ENCODE results near the gene UGT2B15. TPM values are rescaled to one million over a fixed set of nuclear protein-coding genes. Genes with fewer than 3 reads are reported as not detected.

Gene UGT2B15
- polyA plus RNA-seq, 1 donor (not counting 4 experiments of a cell fraction or from before 2014, with no cell fraction given) = not detected

GRCh38 chr4:68714400-68714799 is 43.9 kb upstream of the UGT2B15 start:
- Histone ChIP-seq H3K27me3 (ENCODE audit: control insufficient read depth, extremely low read depth, insufficient read depth, low read length) (no peaks in the 10 kb centered on the region), H2AFZ (ENCODE audit: control insufficient read depth, low read length) (no peak overlapping the region), H3K9me3 (ENCODE audit: control insufficient read depth, low read depth, low read length) (no peaks in the 10 kb centered on the region), H3K9me1 (ENCODE audit: control insufficient read depth, extremely low read depth, insufficient read depth, low read length) (no peaks in the 10 kb centered on the region), H3K4me1 (ENCODE audit: control insufficient read depth, extremely low read depth, insufficient read depth, low read length) (no peaks in the 10 kb centered on the region), H3K9ac (ENCODE audit: control insufficient read depth, extremely low read depth, insufficient read depth, low read length) (no peak overlapping the region), H3K36me3 (ENCODE audit: control insufficient read depth in 2 of 2, extremely low read depth in 1 of 2, insufficient read depth in 2 of 2, low read length in 2 of 2) (no peaks in the 10 kb centered on the region), H3K4me3 (ENCODE audit: control insufficient read depth in 2 of 3, extremely low read depth in 1 of 3, insufficient read depth in 2 of 3, low read depth in 1 of 3, low read length in 3 of 3) (no peak overlapping the region), H3K4me2 (ENCODE audit: control insufficient read depth, extremely low read depth, insufficient read depth, low read depth, low read length) (no peak overlapping the region), H3K79me2 (ENCODE audit: control insufficient read depth, insufficient read depth, low read length) (no peaks in the 10 kb centered on the region), H3K27ac (ENCODE audit: control insufficient read depth, insufficient read depth, low read length) (no peak overlapping the region), H4K20me1 (ENCODE audit: control insufficient read depth, extremely low read depth, insufficient read depth, low read length) (no peaks in the 10 kb centered on the region)
- dilution Hi-C loops (cut with MboI; ENCODE audit: extremely low pct_ligation_motif_present, low sequenced_read_pairs) = no loop called here
- DNase-seq (ENCODE audit: low read depth, low spot score) (no peak), FAIRE-seq (no peak)
- TF ChIP-seq EZH2 (IDR thresholded peaks at IDR 0.05; ENCODE audit: low read length) = no peak
- TF ChIP-seq, protein P1, sequence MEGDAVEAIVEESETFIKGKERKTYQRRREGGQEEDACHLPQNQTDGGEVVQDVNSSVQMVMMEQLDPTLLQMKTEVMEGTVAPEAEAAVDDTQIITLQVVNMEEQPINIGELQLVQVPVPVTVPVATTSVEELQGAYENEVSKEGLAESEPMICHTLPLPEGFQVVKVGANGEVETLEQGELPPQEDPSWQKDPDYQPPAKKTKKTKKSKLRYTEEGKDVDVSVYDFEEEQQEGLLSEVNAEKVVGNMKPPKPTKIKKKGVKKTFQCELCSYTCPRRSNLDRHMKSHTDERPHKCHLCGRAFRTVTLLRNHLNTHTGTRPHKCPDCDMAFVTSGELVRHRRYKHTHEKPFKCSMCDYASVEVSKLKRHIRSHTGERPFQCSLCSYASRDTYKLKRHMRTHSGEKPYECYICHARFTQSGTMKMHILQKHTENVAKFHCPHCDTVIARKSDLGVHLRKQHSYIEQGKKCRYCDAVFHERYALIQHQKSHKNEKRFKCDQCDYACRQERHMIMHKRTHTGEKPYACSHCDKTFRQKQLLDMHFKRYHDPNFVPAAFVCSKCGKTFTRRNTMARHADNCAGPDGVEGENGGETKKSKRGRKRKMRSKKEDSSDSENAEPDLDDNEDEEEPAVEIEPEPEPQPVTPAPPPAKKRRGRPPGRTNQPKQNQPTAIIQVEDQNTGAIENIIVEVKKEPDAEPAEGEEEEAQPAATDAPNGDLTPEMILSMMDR (optimal IDR thresholded peaks at IDR 0.05 in 1 of 3, IDR thresholded peaks at IDR 0.05 in 1 of 3, conservative IDR thresholded peaks at IDR 0.05 in 1 of 3; ENCODE audit: extremely low read depth in 1 of 3, insufficient read depth in 2 of 3, low read length in 3 of 3) = no peak

GRCh38 chr4:68712207-68712606 is 41.8 kb upstream of the UGT2B15 start:
- TF ChIP-seq EZH2 (IDR thresholded peaks at IDR 0.05; ENCODE audit: low read length) = no peak
- TF ChIP-seq, protein P1 (optimal IDR thresholded peaks at IDR 0.05 in 1 of 3, IDR thresholded peaks at IDR 0.05 in 1 of 3, conservative IDR thresholded peaks at IDR 0.05 in 1 of 3; ENCODE audit: extremely low read depth in 1 of 3, insufficient read depth in 2 of 3, low read length in 3 of 3) = no peak
- FAIRE-seq (no peak), DNase-seq (ENCODE audit: low read depth, low spot score) (no peak)
- Histone ChIP-seq H2AFZ (ENCODE audit: control insufficient read depth, low read length) (no peak overlapping the region), H3K9ac (ENCODE audit: control insufficient read depth, extremely low read depth, insufficient read depth, low read length) (no peak overlapping the region), H3K4me1 (ENCODE audit: control insufficient read depth, extremely low read depth, insufficient read depth, low read length) (no peaks in the 10 kb centered on the region), H4K20me1 (ENCODE audit: control insufficient read depth, extremely low read depth, insufficient read depth, low read length) (no peaks in the 10 kb centered on the region), H3K4me2 (ENCODE audit: control insufficient read depth, extremely low read depth, insufficient read depth, low read depth, low read length) (no peak overlapping the region), H3K79me2 (ENCODE audit: control insufficient read depth, insufficient read depth, low read length) (no peaks in the 10 kb centered on the region), H3K4me3 (ENCODE audit: control insufficient read depth in 2 of 3, extremely low read depth in 1 of 3, insufficient read depth in 2 of 3, low read depth in 1 of 3, low read length in 3 of 3) (no peak overlapping the region), H3K9me3 (ENCODE audit: control insufficient read depth, low read depth, low read length) (no peaks in the 10 kb centered on the region), H3K27ac (ENCODE audit: control insufficient read depth, insufficient read depth, low read length) (no peak overlapping the region), H3K27me3 (ENCODE audit: control insufficient read depth, extremely low read depth, insufficient read depth, low read length) (no peaks in the 10 kb centered on the region), H3K36me3 (ENCODE audit: control insufficient read depth in 2 of 2, extremely low read depth in 1 of 2, insufficient read depth in 2 of 2, low read length in 2 of 2) (no peaks in the 10 kb centered on the region), H3K9me1 (ENCODE audit: control insufficient read depth, extremely low read depth, insufficient read depth, low read length) (no peaks in the 10 kb centered on the region)
- dilution Hi-C loops (cut with MboI; ENCODE audit: extremely low pct_ligation_motif_present, low sequenced_read_pairs) = no loop called here
